Astrocyte (in vitro differentiated cells and primary cell): Measurements from ENCODE around the gene LGR4.

Experiments
- EZH2 ChIP-seq: IDR thresholded peaks from 2 replicates; pipeline ENCODE4 v1.6.1; 2012; ENCODE audit warnings: mild to moderate bottlenecking, low read length, inconsistent platforms; ENCODE audit not compliant: insufficient read depth
- TF ChIP-seq, protein P1 (sequence below): IDR thresholded peaks from 2 replicates; pipeline ENCODE4 v1.5.1; 2011; ENCODE audit warnings: low read depth, mild to moderate bottlenecking, inconsistent platforms, low read length, moderate library complexity; ENCODE audit not compliant: insufficient read depth

DNA sequence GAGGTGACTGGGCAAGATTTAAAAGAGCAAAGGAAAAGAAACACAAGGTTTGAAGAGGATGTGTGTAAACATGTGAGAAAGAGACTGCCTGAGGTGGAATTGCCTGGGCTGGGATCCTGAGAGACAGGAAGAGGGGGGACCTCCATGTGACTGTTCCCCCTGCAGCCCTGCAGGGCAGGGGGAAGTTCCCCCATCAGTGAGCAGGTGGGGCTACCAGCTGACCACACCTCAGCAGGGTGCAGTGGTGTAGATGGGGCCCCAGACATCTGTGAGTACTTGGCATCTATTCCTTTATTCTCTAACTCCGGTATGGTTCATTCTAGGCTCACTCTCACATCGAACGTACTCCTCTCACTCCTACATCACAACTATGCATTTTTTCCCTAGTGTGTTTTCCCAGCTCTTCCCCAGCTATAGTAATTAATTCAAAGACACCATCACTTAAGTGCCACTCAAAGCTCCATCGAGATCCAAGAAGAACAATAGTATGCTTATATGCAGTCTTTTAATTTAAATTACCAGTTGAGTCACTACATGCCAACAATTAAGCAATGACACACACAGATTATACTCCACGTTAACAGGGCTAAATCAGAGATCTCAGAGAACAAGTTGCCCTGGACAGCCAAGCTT, 42.7 kb downstream of the LGR4 start:
- TF ChIP-seq EZH2 = no peak
- TF ChIP-seq, protein P1, sequence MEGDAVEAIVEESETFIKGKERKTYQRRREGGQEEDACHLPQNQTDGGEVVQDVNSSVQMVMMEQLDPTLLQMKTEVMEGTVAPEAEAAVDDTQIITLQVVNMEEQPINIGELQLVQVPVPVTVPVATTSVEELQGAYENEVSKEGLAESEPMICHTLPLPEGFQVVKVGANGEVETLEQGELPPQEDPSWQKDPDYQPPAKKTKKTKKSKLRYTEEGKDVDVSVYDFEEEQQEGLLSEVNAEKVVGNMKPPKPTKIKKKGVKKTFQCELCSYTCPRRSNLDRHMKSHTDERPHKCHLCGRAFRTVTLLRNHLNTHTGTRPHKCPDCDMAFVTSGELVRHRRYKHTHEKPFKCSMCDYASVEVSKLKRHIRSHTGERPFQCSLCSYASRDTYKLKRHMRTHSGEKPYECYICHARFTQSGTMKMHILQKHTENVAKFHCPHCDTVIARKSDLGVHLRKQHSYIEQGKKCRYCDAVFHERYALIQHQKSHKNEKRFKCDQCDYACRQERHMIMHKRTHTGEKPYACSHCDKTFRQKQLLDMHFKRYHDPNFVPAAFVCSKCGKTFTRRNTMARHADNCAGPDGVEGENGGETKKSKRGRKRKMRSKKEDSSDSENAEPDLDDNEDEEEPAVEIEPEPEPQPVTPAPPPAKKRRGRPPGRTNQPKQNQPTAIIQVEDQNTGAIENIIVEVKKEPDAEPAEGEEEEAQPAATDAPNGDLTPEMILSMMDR = no peak
